GM21723 (cell line): ENCODE results near the gene TRIM52.

ENCODE experiments used
- ATAC-seq: cut with Tn5 transposase; IDR thresholded peaks from one replicate; pipeline ENCODE4 v1.9.1; 2021; ENCODE audit warnings: mild to moderate bottlenecking, moderate library complexity; ENCODE audit not compliant: unreplicated experiment

Gene TRIM52

GRCh38 chr5:181234455-181235306 is 26.3 kb downstream of the TRIM52 start:
- ATAC-seq: no peak

DNA sequence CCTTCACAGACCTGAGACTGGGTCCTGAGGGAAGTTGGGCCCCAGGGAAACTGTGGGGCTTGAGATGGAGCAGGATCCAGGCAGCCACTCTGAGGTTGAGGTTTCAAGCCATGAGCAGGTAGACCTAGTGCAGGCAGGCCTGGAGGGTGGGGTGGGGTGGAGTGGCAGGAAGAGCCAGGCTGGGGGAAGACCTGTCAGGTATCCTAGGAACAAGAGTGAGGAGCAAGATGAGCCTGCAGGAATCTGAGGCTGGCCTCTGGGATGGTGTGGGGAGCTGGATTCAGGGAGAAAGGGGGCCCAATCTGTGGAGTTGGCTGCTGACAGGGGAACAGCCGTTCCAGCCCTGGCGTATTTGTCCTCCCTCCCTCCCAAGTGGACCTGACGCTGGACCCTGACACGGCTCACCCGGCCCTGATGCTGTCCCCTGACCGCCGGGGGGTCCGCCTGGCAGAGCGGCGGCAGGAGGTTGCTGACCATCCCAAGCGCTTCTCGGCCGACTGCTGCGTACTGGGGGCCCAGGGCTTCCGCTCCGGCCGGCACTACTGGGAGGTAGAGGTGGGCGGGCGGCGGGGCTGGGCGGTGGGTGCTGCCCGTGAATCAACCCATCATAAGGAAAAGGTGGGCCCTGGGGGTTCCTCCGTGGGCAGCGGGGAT is 27.0 kb downstream of the TRIM52 start:
- ATAC-seq: no peak

DNA sequence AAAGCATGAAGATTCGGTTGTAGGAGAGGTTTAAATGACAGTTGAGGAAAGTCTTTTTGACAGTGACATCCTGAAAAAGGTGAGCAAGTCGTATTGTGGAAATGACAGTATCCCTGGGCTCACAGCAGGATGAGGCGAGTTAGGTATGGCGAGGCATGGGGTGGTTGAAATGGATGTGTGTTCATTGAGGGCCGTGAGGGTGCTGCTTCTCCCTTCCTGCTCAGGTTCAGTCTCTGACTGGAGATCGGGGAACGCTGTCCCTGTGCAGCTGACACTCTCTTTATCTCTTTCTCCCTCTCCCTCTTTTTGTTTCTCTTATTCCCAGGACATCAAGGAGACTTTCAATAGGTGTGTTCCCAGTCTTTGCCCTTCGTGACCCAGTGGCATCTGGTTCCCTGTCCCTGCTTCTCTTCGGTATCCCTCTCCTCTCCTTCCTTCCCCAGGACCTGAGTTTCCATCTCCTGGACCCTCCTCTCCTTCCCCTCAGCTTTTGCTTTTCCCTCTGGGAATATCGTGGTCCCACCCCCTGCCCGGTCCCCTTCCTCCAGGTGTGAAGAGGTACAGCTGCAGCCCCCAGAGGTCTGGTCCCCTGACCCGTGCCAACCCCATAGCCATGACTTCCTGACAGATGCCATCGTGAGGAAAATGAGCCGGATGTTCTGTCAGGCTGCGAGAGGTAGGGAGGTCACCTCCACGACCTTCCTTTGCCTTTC is 27.7 kb downstream of the TRIM52 start:
- no peak for ATAC-seq

- no peak for ATAC-seq
These were observed 28.4 kb downstream of the TRIM52 start for GRCh38 chr5:181232593-181232992.

- no peak for ATAC-seq
These were observed 29.5 kb downstream of the TRIM52 start for GRCh38 chr5:181231432-181231831.

DNA sequence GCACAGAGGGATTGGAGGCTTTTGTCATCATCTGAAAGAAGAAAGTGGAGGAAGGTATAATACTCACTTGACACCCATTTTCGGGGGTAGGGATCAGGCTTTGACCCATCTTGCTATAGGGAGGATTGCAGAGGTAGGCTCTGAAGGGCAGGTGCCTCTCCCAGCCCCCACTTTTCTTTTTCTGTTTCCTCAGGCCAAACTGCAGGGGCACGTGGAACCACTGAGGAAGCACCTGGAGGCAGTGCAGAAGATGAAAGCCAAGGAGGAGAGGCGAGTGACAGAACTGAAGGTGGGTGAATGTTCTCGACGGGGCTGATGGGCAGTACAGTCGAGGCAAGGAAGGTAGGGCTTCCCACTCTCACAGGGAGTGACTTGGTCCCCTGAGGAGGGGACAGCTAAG is 30.4 kb downstream of the TRIM52 start:
- no peak for ATAC-seq

- ATAC-seq: no peak
These were observed 30.9 kb downstream of the TRIM52 start for GRCh38 chr5:181229996-181230395.

- ATAC-seq: no peak
These were observed 36.3 kb downstream of the TRIM52 start for GRCh38 chr5:181224390-181225229.

- no peak for ATAC-seq
These were observed 37.1 kb downstream of the TRIM52 start for GRCh38 chr5:181223729-181224389.

DNA sequence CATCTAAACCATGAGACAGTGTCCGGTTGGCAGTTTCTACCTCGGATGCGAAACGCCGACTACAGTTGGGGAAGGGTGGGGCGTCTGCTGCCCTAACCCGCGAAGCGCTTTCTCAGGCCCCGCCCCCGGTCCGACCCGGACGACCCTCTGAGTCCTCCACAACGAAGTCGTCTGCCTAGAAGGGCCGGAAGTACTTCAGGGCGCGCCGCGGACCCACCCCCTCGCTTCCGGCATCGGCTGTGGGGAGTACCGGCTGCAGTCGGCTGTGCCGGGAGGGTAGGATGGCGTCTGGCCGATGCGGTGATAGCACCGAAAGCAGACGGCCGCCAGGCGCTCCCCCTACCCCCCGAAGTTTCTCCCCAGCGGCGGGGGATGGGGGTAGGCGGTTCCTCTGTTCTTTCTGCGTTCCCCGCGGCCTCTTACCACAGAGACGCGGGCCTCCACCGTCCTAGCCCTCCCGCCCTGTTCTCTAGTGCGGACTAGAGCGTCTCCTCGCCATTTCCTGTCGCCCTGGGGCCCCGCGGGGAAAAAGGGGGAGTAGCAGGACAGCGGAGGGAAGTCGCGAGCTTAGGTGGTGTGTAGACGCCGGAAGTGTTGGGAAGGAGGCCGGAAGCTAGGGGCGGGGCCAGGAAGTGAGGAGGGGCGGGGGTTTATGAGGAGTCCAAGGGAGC is 37.8 kb downstream of the TRIM52 start, which contains the start of gene TRIM41:
Gene TRIM41 (plus strand): TSS at position 224 of the 671 bp plus-strand sequence. CDS start 719 bp downstream, outside the sequence.
- ATAC-seq: peak; percentile 69

DNA sequence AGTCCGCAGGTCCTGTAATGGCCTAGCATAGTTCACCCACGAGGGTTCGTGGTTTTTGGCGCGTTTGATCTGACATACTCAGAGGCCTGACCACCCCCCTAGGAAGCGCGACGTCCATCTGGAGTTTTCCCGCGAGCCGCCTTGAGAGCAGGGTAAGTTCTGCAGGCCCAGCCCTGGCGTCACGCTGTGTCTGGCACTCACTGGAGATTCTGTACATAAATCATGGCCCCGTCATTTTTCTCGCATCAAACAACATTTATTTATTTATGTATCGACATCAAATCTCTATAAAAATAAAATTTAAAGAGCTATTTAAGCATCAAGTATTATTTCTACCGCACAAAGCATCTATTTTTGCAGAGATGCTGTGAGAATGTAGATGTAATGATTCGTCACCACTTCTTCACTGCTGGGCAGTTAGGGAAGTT is 38.3 kb downstream of the TRIM52 start:
- no peak for ATAC-seq

GRCh38 chr5:181221792-181222629 is 38.9 kb downstream of the TRIM52 start:
- peak; percentile 37 for ATAC-seq

DNA sequence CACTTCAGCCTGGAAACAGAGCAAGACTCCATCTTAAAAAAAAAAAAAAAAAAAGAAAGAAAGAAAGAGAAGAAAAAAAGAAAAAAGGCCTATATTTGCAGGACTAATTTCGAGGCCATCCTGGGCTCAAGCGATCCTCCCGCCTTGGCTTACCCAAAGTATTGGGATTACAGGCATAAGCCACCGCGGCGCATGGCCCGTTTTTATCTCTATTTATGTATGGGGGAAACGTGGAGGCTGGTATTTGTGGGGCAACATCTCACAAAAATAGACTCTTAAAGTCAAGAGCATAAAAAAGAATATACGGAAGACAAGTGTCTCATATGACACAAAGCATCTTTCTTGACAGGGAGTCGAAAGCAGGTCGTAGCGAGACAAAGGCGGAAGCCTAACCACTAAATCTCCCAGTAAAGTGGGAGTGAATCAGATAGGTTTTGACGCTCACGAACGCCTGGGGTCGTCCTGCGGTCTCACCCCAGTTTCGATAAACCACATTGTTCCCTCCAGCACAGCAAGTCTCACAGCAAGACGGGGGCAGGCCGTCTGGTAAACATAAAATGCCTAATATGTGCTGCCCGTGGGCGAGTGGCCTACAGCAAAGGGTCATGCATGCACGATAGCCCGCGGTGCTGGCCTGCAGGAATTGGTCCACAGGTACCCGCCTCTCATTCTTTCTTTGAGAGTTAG is 39.7 kb downstream of the TRIM52 start:
- ATAC-seq: no peak

GRCh38 chr5:181220178-181220515 is 40.8 kb downstream of the TRIM52 start:
- no peak for ATAC-seq

GRCh38 chr5:181219262-181220177 is 41.4 kb downstream of the TRIM52 start:
- no peak for ATAC-seq

- ATAC-seq: no peak
These were observed 42.2 kb downstream of the TRIM52 start for GRCh38 chr5:181218795-181219124.

- peak; percentile 19 for ATAC-seq
These were observed 43.2 kb downstream of the TRIM52 start for GRCh38 chr5:181217803-181218062.
